ENCODE data around the gene GMDS.

- no peak for TF ChIP-seq POLR2A (IDR thresholded peaks at IDR 0.05)
- TF ChIP-seq CTCF (IDR thresholded peaks at IDR 0.05) = no peak
Measured at GRCh38 chr6:1576166-1576565, 669.2 kb downstream of the GMDS start.

Data from vagina (tissue), 2 donors.